A549 (cell line): ENCODE measurements around the gene GATB. TPM values are rescaled to one million over a fixed set of nuclear protein-coding genes. Genes with fewer than 3 reads are reported as not detected.

Experiments
- ATAC-seq, 2 experiments: fragments of 200-7000 bp in 1 of 2; fragments of >200 bp in 1 of 2; cut with Nextera tagmentation in 1 of 2; cut with Tn5 transposase in 1 of 2; 3 replicates each; pipeline versions ENCODE4 v1.8.0 to v1.9.1; 2018 to 2020; ENCODE audit warnings: mild to moderate bottlenecking in 1 of 2, moderate library complexity in 1 of 2
- CTCF ChIA-PET: fragments of 300-600 bp; sonication (Branson Sonifier 250); formaldehyde crosslinking; extraction: SDS; loops from one replicate; lab custom pipeline; 2021; ENCODE audit warnings: antibody characterized with exemption, inconsistent platforms; lab: Yijun Ruan, JAX
- POLR2A ChIA-PET: fragments of 350-600 bp; formaldehyde crosslinking; extraction: SDS; loops from one replicate; lab custom pipeline; 2021; ENCODE audit warnings: antibody characterized with exemption, inconsistent platforms; lab: Yijun Ruan, JAX
- DNase-seq, 2 experiments: peaks; one replicate each; pipeline versions ENCODE4 v3.0.0 to v3.0.0-alpha.2; 2011 to 2016; ENCODE audit warnings: low read depth in 1 of 2, low spot score in 1 of 2
- FAIRE-seq: peaks from 2 replicates; lab custom pipeline; 2011; peaks lifted over from hg19 to GRCh38; lab: Jason Lieb, UNC
- H3K27ac ChIP-seq, 2 experiments: fragments of >200 bp; sonication (Bioruptor Twin); formaldehyde crosslinking; 3 replicates each; pipeline ENCODE4 v1.5.1; 2016 to 2017
- H3K4me1 ChIP-seq: fragments of >200 bp; sonication (Bioruptor Twin); formaldehyde crosslinking; 3 replicates; pipeline ENCODE4 v1.6.1; 2016
- H3K4me2 ChIP-seq: fragments of >200 bp; sonication (Bioruptor Twin); formaldehyde crosslinking; 3 replicates; pipeline ENCODE4 v1.6.1; 2016
- H3K4me3 ChIP-seq: fragments of >200 bp; sonication (Bioruptor Twin); formaldehyde crosslinking; 3 replicates; pipeline ENCODE4 v1.5.1; 2016
- H3K9me3 ChIP-seq: fragments of >200 bp; sonication (Bioruptor Twin); formaldehyde crosslinking; 3 replicates; pipeline ENCODE4 v1.6.1; 2016
- CBX2 ChIP-seq: fragments of 200-600 bp; sonication (generic); IDR thresholded peaks from 2 replicates; pipeline ENCODE4 v1.6.1; 2016; ENCODE audit warnings: low read depth, mild to moderate bottlenecking, borderline replicate concordance
- CEBPB ChIP-seq, 2 experiments: fragments of >200 bp in 1 of 2; sonication (Bioruptor Twin) in 1 of 2; formaldehyde crosslinking in 1 of 2; IDR thresholded peaks; 2 replicates each; pipeline ENCODE4 v1.6.1; 2012 to 2016
- CHD2 ChIP-seq: fragments of 150-350 bp; IDR thresholded peaks from 2 replicates; pipeline ENCODE4 v1.6.1; 2014; ENCODE audit warnings: low read length; ENCODE audit not compliant: partially characterized antibody
- CHD4 ChIP-seq: fragments of 200-600 bp; sonication (generic); IDR thresholded peaks from 2 replicates; pipeline ENCODE4 v1.6.1; 2016; ENCODE audit warnings: antibody characterized with exemption, mild to moderate bottlenecking, borderline replicate concordance
- CTCF ChIP-seq: fragments of >200 bp; sonication (Bioruptor Twin); formaldehyde crosslinking; IDR thresholded peaks from 3 replicates; pipeline ENCODE4 v1.5.1; 2016
- ELK1 ChIP-seq: fragments of 150-350 bp; IDR thresholded peaks from 2 replicates; pipeline ENCODE4 v1.6.1; 2014; ENCODE audit warnings: low read depth, mild to moderate bottlenecking, low read length
- GATA3 ChIP-seq: IDR thresholded peaks from 2 replicates; pipeline ENCODE4 v1.6.1; 2012; ENCODE audit warnings: borderline replicate concordance
- HES2 ChIP-seq: fragments of >200 bp; sonication (Bioruptor Twin); formaldehyde crosslinking; IDR thresholded peaks from 2 replicates; pipeline ENCODE4 v1.6.1; 2016
- HEYL ChIP-seq: fragments of 250-450 bp; sonication (Bioruptor Pico); IDR thresholded peaks from 2 replicates; pipeline ENCODE4 v1.8.0; 2021; ENCODE audit warnings: mild to moderate bottlenecking, moderate library complexity
- HOXA7 ChIP-seq: fragments of 250-450 bp; sonication (Bioruptor Pico); IDR thresholded peaks from 2 replicates; pipeline ENCODE4 v1.5.0; 2020; ENCODE audit warnings: mild to moderate bottlenecking, moderate library complexity
- HOXB5 ChIP-seq: fragments of 250-450 bp; sonication (Bioruptor Pico); IDR thresholded peaks from 2 replicates; pipeline ENCODE4 v1.5.0; 2020; ENCODE audit warnings: mild to moderate bottlenecking, moderate library complexity
- JUN ChIP-seq, 2 experiments: fragments of >200 bp; sonication (Bioruptor Twin); formaldehyde crosslinking; IDR thresholded peaks; 2 replicates in 1 of 2; 3 replicates in 1 of 2; pipeline ENCODE4 v1.6.1; 2016 to 2017
- JUNB ChIP-seq: fragments of >200 bp; sonication (Bioruptor Twin); formaldehyde crosslinking; IDR thresholded peaks from 2 replicates; pipeline ENCODE4 v1.6.1; 2016
- MAFK ChIP-seq: fragments of 450-650 bp; IDR thresholded peaks from 2 replicates; pipeline ENCODE4 v1.6.1; 2014; ENCODE audit not compliant: partially characterized antibody
- MAX ChIP-seq: IDR thresholded peaks from 2 replicates; pipeline ENCODE4 v1.6.1; 2012
- NFE2L2 ChIP-seq: fragments of 150-350 bp; conservative IDR thresholded peaks from 2 replicates; pipeline ENCODE4 v1.6.1; 2014; ENCODE audit warnings: low read length
- NPAS2 ChIP-seq: fragments of 250-450 bp; sonication (Bioruptor Pico); IDR thresholded peaks from 2 replicates; pipeline ENCODE4 v1.8.0; 2022; ENCODE audit warnings: mild to moderate bottlenecking, moderate library complexity, borderline replicate concordance
- POLR2A ChIP-seq: IDR thresholded peaks from 2 replicates; pipeline ENCODE4 v1.6.1; 2012; ENCODE audit warnings: mild to moderate bottlenecking, low read length
- RAD21 ChIP-seq, 2 experiments: fragments of >200 bp in 1 of 2; sonication (Bioruptor Twin) in 1 of 2; formaldehyde crosslinking in 1 of 2; IDR thresholded peaks in 1 of 2; conservative IDR thresholded peaks in 1 of 2; 2 replicates in 1 of 2; 3 replicates in 1 of 2; pipeline ENCODE4 v1.6.1; 2012 to 2018; ENCODE audit warnings: inconsistent platforms in 1 of 2
- RFX5 ChIP-seq: fragments of 450-650 bp; IDR thresholded peaks from 2 replicates; pipeline ENCODE4 v1.7.1; 2014; ENCODE audit warnings: antibody characterized with exemption, mild to moderate bottlenecking, moderate library complexity
- RNF2 ChIP-seq: fragments of 200-600 bp; sonication (generic); IDR thresholded peaks from 2 replicates; pipeline ENCODE4 v1.6.1; 2016; ENCODE audit warnings: low read depth, mild to moderate bottlenecking, antibody characterized with exemption, moderate library complexity, borderline replicate concordance
- ZFP36 ChIP-seq: fragments of 450-650 bp; IDR thresholded peaks from 2 replicates; pipeline ENCODE4 v1.6.1; 2014; ENCODE audit warnings: borderline replicate concordance; ENCODE audit not compliant: partially characterized antibody
- ZSCAN20 ChIP-seq: fragments of 250-450 bp; sonication (Bioruptor Pico); IDR thresholded peaks from 2 replicates; pipeline ENCODE4 v1.8.0; 2022; ENCODE audit warnings: mild to moderate bottlenecking, moderate library complexity
- WGBS: methylation state at CpG from one replicate; pipeline ENCODE4 v1.1.6; 2017; ENCODE audit errors: missing lambda C conversion rate; 5-methylcytosine and 5-hydroxymethylcytosine counted together
- polyA plus RNA-seq, 4 experiments: library from polyadenylated mRNA; depleted of rRNA in 3 of 4; stranded (reverse); fragments of >200 nt; fragmentation: RNase III in 1 of 4; extraction: RNeasy Plus Mini Kit Qiagen cat#74134 plus additional on column Dnase treatment in 1 of 4; gene quantifications; 2 replicates in 3 of 4; 3 replicates in 1 of 4; pipeline ENCODE4 v1.2.3, GENCODE V29; 2011 to 2017
- TF ChIP-seq, protein P1 (sequence below): IDR thresholded peaks from 2 replicates; pipeline ENCODE4 v1.6.1; 2012

Gene GATB
- polyA plus RNA-seq, 2 of the 4 experiments (the other 2 are of a cell fraction): 12.1 to 17.8 TPM

DNA sequence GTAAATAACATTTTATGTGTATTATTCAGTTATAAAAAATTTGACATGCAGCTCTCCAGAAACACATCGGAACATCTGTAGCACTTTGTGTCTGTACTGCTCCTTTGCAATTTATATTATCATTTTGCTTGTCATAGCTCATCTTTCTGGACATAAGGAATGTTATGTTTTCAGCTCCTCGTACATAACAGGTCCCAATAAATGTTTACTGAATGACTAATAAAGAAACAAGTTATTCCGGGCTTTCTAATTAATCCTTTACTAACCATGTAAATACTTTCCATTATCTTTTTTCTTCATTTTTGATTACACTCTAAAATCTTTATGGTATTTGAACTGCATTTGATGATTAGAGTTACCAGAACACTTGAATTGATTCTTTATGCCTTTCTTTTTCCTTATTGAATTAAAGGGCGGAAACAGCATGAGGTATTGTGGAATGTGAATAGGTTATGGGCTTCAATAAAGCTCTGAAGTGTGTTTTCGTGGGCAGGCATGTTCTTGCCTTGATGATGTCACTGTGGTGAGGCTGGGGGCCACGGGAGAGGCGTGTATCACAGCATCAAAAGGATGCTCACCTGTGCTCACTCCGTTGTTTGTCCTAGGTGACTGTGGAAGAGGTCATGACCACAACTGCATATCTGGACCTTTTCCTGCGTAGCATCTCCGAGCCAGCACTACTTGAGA, 131.6 kb downstream of the GATB start:
- POLR2A ChIA-PET: no interaction called here
- CTCF ChIA-PET: interaction anchor here (2.3 kb wide), 1 partner anchor 17 kb away, joined by 8 read pairs; no protein-coding TSS in a partner anchor
- 28% methylated on average over 10 of the region's 10 CpGs for WGBS
- DNase-seq (no peak), ATAC-seq (no peak), FAIRE-seq (no peak)
- TF ChIP-seq, protein P1, sequence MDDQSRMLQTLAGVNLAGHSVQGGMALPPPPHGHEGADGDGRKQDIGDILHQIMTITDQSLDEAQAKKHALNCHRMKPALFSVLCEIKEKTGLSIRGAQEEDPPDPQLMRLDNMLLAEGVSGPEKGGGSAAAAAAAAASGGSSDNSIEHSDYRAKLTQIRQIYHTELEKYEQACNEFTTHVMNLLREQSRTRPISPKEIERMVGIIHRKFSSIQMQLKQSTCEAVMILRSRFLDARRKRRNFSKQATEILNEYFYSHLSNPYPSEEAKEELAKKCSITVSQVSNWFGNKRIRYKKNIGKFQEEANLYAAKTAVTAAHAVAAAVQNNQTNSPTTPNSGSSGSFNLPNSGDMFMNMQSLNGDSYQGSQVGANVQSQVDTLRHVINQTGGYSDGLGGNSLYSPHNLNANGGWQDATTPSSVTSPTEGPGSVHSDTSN: no peak
- no peak for TF ChIP-seq ZFP36
- TF ChIP-seq MAX: no peak
- no peak for TF ChIP-seq RNF2
- TF ChIP-seq JUN (IDR thresholded peaks at IDR 0.05): no peak
- no peak for TF ChIP-seq HOXB5 (CRISPR knock-in tag)
- TF ChIP-seq RFX5: no peak
- no peak for TF ChIP-seq POLR2A
- TF ChIP-seq CHD2: no peak
- TF ChIP-seq CEBPB (IDR thresholded peaks at IDR 0.05): no peak
- TF ChIP-seq CBX2: no peak
- TF ChIP-seq ELK1: no peak
- TF ChIP-seq JUNB: no peak
- no peak for TF ChIP-seq ZSCAN20 (CRISPR knock-in tag)
- no peak for TF ChIP-seq HEYL (CRISPR knock-in tag)
- Histone ChIP-seq H3K9me3 (no peaks in the 10 kb centered on the region), H3K4me1 (no peaks in the 10 kb centered on the region), H3K4me2 (no peak overlapping the region), H3K4me3 (no peak overlapping the region), H3K27ac (no peak overlapping the region)

DNA sequence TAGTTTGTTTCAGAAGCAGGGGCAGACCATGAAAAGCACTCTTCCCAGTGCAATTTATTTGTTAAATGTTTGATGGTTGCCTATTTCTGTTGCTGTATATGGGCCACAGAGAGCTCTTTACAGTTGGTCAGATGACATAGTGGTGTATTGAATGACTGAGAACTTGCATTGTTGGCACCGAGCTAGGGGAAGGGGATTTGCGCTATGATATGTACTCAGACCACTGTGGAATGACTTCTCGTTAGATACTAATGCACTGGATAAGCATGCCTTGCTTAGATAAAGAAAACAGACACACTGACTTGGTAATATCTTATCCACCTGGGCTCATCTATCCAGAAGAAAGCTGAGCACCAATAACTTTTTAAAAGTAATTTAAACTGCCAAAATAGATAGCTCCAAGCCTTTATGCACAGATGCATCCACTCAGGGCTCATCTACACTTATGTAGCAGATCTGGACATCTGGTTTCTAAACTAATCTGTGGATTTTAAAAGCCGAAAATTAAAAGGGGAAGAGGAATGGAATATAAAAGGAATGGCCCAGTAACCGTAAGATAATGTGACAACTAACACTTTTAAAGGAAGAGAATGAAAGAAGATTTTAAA, 132.7 kb downstream of the GATB start:
- no peak for ATAC-seq
- H3K9me3 ChIP-seq: no peaks in the 10 kb centered on the region
- H3K4me3 ChIP-seq: no peak overlapping the region
- no peak for DNase-seq
- TF ChIP-seq CTCF (no peak), RAD21 (conservative IDR thresholded peaks at IDR 0.05 in 1 of 2, IDR thresholded peaks at IDR 0.05 in 1 of 2) (no peak), GATA3 (no peak), HEYL (CRISPR knock-in tag) (no peak), CEBPB (IDR thresholded peaks at IDR 0.05) (no peak), CHD4 (no peak), HES2 (no peak), HOXA7 (CRISPR knock-in tag) (no peak), NFE2L2 (no peak), NPAS2 (CRISPR knock-in tag) (no peak), MAFK (no peak)
- no peak for FAIRE-seq
- ChIA-PET CTCF (interaction anchor here (2.3 kb wide), 1 partner anchor 16 kb away, joined by 8 read pairs; no protein-coding TSS in a partner anchor), POLR2A (no interaction called here)
- no peak overlapping the region for H3K27ac ChIP-seq
- 59% methylated on average over 5 of the region's 5 CpGs for WGBS
- H3K4me1 ChIP-seq: no peaks in the 10 kb centered on the region
- H3K4me2 ChIP-seq: no peak overlapping the region
